ENCODE measurements around the gene EEF1G.

EEF1G gene

DNA sequence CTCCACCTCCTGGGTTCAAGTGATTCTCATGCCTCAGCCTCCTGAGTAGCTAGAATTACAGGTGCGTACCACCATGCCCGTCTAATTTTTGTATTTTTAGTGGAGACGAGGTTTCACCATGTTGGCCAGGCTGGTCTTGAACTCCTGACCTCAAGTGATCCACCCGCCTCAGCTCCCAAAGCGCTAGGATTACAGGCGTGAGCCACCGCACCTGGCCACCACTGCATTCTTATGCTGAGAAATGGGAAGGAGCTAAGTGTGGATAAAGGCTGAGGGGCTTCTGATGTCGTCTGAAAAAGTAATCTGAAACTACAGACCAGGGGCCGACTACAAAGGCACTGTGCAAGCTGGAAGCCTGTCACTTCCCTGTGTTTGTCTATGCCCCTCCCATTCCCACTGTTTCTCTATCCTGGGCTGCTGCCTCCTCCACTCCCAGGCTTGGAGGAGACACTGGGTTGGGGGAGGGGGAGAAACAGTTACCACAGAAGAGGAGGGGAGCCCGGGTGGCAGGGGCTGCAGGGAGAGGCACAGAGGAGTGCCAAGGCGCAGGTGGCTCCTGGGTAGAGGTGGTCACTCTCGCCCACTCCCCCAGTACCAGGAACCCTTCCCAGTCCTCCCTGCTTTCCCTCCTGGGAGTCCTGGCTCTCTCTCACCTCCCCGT, 30.9 kb upstream of the EEF1G start:
- TF ChIP-seq, protein P1, sequence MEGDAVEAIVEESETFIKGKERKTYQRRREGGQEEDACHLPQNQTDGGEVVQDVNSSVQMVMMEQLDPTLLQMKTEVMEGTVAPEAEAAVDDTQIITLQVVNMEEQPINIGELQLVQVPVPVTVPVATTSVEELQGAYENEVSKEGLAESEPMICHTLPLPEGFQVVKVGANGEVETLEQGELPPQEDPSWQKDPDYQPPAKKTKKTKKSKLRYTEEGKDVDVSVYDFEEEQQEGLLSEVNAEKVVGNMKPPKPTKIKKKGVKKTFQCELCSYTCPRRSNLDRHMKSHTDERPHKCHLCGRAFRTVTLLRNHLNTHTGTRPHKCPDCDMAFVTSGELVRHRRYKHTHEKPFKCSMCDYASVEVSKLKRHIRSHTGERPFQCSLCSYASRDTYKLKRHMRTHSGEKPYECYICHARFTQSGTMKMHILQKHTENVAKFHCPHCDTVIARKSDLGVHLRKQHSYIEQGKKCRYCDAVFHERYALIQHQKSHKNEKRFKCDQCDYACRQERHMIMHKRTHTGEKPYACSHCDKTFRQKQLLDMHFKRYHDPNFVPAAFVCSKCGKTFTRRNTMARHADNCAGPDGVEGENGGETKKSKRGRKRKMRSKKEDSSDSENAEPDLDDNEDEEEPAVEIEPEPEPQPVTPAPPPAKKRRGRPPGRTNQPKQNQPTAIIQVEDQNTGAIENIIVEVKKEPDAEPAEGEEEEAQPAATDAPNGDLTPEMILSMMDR (IDR thresholded peaks at IDR 0.05; ENCODE audit: low read depth, low read length, poor library complexity, severe bottlenecking): no peak
- TF ChIP-seq EZH2phosphoT487 (IDR thresholded peaks at IDR 0.05; ENCODE audit: borderline replicate concordance, low read length): no peak
- no peak overlapping the region for H3K4me2 ChIP-seq (ENCODE audit: low read length)
- H3K36me3 ChIP-seq (ENCODE audit: control insufficient read depth, low read length): peaks cover 65% of the 10 kb centered on the region
- peaks cover 4% of the 10 kb centered on the region; the same call in 1 of the 2 replicates for H4K20me1 ChIP-seq (ENCODE audit: control insufficient read depth, insufficient read depth, low read depth, low read length)
- H3K9me3 ChIP-seq (ENCODE audit: control insufficient read depth, insufficient read depth, low read length): no peaks in the 10 kb centered on the region
- H3K27me3 ChIP-seq (ENCODE audit: control insufficient read depth, low read length): no peaks in the 10 kb centered on the region
- H3K27ac ChIP-seq (ENCODE audit: low read depth, low read length): no peak overlapping the region
- peaks cover 9% of the 10 kb centered on the region; the same call in 1 of the 2 replicates for H3F3A ChIP-seq (ENCODE audit: control insufficient read depth, insufficient read depth)
- H3K4me1 ChIP-seq (ENCODE audit: control insufficient read depth, low read length): peaks cover 36% of the 10 kb centered on the region
- peaks cover 20% of the 10 kb centered on the region for H3K79me2 ChIP-seq (ENCODE audit: control insufficient read depth, low read length)
- H3K4me3 ChIP-seq (ENCODE audit: low read length): no peak overlapping the region
- no peaks in the 10 kb centered on the region for H3K9me2 ChIP-seq (replicated peaks; ENCODE audit: control insufficient read depth, low read length)

DNA sequence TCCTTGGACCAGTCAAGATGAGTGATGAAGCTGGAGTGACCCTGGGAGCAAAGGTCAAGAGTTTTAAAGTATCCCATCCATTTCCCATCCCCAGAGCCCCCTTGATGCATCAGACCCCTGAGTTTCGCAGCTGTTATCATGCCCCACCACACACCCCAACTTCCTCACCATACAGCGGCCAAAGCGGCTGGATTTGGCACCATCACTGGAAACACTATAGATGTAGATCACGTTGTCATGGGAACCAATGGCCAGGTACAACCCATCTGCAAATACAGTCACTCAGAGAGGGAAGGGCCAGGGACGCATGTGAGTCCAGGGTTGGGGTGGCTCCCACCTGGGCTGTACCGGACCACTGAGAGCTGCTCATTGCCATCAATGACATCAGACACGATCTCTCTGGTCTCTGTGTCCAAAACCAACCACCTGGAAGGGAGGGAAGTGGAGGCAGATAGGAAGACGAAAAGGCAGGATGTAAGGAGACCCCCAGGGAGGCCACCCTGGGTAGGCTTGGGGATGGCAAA, 30.1 kb upstream of the EEF1G start:
- Histone ChIP-seq H3K27ac (ENCODE audit: low read depth, low read length) (no peak overlapping the region), H3K79me2 (ENCODE audit: control insufficient read depth, low read length) (peaks cover 27% of the 10 kb centered on the region), H3K27me3 (ENCODE audit: control insufficient read depth, low read length) (no peaks in the 10 kb centered on the region), H3F3A (ENCODE audit: control insufficient read depth, insufficient read depth) (peaks cover 9% of the 10 kb centered on the region; the same call in 1 of the 2 replicates), H3K9me3 (ENCODE audit: control insufficient read depth, insufficient read depth, low read length) (no peaks in the 10 kb centered on the region), H4K20me1 (ENCODE audit: control insufficient read depth, insufficient read depth, low read depth, low read length) (peaks cover 4% of the 10 kb centered on the region; the same call in 1 of the 2 replicates), H3K4me3 (ENCODE audit: low read length) (no peak overlapping the region), H3K36me3 (ENCODE audit: control insufficient read depth, low read length) (peaks cover 67% of the 10 kb centered on the region), H3K4me1 (ENCODE audit: control insufficient read depth, low read length) (peaks cover 44% of the 10 kb centered on the region), H3K4me2 (ENCODE audit: low read length) (no peak overlapping the region), H3K9me2 (replicated peaks; ENCODE audit: control insufficient read depth, low read length) (no peaks in the 10 kb centered on the region)
- no peak for TF ChIP-seq EZH2phosphoT487 (IDR thresholded peaks at IDR 0.05; ENCODE audit: borderline replicate concordance, low read length)

DNA sequence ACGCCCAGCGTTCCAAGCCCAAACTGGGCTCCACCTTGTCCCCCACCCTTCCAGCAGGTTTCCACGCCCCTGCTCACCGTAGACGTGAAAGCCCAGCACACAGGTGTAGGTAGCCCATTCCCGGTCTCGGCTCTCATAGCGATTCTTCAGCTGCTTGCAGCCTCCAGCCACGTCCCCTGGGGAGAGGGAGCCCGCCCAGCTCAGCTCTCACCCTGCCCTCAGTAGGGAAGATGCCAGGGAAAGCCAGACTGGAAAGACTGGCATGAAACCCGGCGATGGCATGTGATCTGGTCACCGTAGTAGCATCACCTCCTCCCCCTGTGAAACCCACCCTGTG, 29.3 kb upstream of the EEF1G start:
- no peaks in the 10 kb centered on the region for H3K9me3 ChIP-seq (ENCODE audit: control insufficient read depth, insufficient read depth, low read length)
- peaks cover 7% of the 10 kb centered on the region; the same call in 1 of the 2 replicates for H3F3A ChIP-seq (ENCODE audit: control insufficient read depth, insufficient read depth)
- no peaks in the 10 kb centered on the region for H3K27me3 ChIP-seq (ENCODE audit: control insufficient read depth, low read length)
- peaks cover 71% of the 10 kb centered on the region for H3K36me3 ChIP-seq (ENCODE audit: control insufficient read depth, low read length)
- H3K27ac ChIP-seq (ENCODE audit: low read depth, low read length): no peak overlapping the region
- peaks cover 7% of the 10 kb centered on the region; the same call in 1 of the 2 replicates for H4K20me1 ChIP-seq (ENCODE audit: control insufficient read depth, insufficient read depth, low read depth, low read length)
- no peak overlapping the region for H3K4me2 ChIP-seq (ENCODE audit: low read length)
- peaks cover 35% of the 10 kb centered on the region for H3K79me2 ChIP-seq (ENCODE audit: control insufficient read depth, low read length)
- peaks cover 46% of the 10 kb centered on the region for H3K4me1 ChIP-seq (ENCODE audit: control insufficient read depth, low read length)
- no peak for TF ChIP-seq EZH2phosphoT487 (IDR thresholded peaks at IDR 0.05; ENCODE audit: borderline replicate concordance, low read length)
- TF ChIP-seq, protein P1 (IDR thresholded peaks at IDR 0.05; ENCODE audit: low read depth, low read length, poor library complexity, severe bottlenecking): no peak
- no peak overlapping the region for H3K4me3 ChIP-seq (ENCODE audit: low read length)
- no peaks in the 10 kb centered on the region for H3K9me2 ChIP-seq (replicated peaks; ENCODE audit: control insufficient read depth, low read length)
